Measurements from ENCODE around the gene PPP2R5C.
"Not testable (repeated sequence)": the region's sequence is repeated elsewhere in the genome, so short reads cannot be mapped to it uniquely, and the experiment has no call there.

DNA sequence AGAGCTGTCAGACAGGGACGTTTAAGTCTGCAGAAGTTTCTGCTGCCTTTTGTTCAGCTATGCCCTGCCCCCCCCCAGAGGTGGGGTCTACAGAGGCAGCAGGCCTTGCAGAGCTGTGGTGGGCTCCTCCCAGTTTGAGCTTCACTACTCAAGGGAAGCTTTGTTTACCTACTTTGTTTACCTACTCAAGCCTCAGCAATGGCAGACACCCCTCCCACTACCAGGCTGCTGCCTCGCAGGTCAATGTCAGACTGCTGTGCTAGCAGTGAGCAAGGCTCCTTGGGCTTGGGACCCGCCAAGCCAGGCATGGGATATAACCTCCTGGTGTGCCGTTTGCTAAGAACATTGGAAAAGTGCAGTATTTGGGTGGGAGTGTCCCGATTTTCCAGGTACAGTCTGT is 11.8 kb upstream of the PPP2R5C start:
- TF ChIP-seq, protein P1, sequence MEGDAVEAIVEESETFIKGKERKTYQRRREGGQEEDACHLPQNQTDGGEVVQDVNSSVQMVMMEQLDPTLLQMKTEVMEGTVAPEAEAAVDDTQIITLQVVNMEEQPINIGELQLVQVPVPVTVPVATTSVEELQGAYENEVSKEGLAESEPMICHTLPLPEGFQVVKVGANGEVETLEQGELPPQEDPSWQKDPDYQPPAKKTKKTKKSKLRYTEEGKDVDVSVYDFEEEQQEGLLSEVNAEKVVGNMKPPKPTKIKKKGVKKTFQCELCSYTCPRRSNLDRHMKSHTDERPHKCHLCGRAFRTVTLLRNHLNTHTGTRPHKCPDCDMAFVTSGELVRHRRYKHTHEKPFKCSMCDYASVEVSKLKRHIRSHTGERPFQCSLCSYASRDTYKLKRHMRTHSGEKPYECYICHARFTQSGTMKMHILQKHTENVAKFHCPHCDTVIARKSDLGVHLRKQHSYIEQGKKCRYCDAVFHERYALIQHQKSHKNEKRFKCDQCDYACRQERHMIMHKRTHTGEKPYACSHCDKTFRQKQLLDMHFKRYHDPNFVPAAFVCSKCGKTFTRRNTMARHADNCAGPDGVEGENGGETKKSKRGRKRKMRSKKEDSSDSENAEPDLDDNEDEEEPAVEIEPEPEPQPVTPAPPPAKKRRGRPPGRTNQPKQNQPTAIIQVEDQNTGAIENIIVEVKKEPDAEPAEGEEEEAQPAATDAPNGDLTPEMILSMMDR (conservative IDR thresholded peaks at IDR 0.05; ENCODE audit: low read depth, low read length), result not testable (repeated sequence)
- TF ChIP-seq EZH2phosphoT487 (IDR thresholded peaks at IDR 0.05; ENCODE audit: borderline replicate concordance, low read length); EZH2 (IDR thresholded peaks at IDR 0.05; ENCODE audit: low read length, unreplicated experiment): not testable (repeated sequence)
